HG02885 (cell line): ENCODE measurements around the gene PKD1L1.

Experiments used
- ATAC-seq: cut with Tn5 transposase; IDR thresholded peaks from one replicate; pipeline ENCODE4 v1.9.1; 2021; ENCODE audit warnings: mild to moderate bottlenecking; ENCODE audit not compliant: unreplicated experiment, poor library complexity

Gene PKD1L1

DNA sequence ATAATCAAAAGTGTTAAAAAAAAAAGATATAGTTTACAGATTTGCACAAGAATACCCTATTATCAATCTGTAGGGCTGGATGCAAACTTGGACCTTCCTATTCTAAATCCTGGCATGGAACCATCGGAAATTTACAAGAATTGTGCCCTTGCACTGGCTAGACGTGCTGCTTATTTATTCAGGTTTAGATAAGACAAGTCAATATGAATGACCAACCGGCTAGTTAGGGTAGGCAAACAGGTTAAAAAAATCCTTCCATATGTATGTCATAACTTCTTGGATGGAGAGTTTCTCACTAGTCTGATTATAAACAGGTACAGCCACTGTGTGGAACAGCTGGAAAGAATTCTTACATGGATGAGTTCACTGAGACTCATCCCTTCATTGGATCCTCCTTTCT is 41.4 kb downstream of the PKD1L1 start:
- ATAC-seq = no peak

DNA sequence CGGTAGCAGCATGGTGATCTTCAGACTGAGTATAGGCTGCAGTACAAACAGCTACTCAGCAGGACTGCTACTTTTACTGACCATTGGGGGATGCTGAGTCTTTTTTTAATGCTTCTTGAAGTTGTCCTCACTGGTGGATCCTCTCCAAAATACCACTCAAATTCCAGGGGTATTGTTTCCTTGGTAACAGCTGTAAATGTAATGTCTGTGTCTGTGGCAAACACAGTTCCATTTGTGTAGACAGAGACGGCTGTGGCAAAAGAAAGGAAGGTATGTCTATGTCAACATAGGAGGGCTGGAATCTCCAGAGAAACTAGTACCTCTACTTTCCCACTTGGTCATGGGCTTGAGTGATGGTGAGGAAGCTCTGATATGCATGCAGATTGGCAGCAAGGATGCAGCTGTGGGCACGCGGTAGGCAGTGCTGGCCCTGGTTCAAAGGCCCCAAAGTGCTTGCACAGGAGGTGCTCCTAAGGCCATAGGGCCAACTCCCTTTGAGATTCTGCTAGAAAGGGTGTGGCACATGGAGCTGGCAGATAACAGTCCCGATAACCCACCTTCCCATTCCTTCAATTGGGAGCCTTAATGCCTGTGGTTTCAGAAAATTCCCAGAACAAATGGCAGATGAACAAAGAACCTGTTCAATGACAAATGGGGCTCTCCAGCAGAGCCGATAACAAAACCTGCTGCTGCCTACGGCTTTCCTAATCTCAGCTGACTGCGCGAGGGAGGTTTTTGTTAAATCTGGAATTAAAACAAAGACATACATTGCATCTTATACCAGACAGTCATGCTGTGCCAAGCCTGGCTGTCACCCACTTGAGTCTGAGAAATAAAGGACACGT is 43.0 kb downstream of the PKD1L1 start:
- ATAC-seq = no peak

DNA sequence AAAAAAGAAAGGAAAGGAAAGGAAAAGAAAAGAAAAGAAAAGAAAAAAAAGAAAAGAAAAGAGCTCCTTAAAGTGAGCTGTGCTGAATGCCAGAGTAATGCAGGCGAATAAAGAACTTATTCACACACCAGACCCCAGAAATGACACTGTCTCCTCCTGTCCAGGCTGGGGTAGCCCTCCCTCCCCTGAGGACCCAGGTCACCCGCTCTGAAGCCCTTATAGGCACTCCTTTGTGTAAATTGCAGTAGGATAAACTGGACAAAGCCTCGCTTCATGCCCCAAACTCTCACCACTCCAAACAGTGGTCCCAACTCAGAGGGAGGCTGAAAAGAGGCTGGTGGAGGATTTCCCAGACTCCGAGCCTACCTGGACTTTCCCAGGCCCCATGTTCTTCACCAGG is 46.3 kb downstream of the PKD1L1 start:
- ATAC-seq = no peak

DNA sequence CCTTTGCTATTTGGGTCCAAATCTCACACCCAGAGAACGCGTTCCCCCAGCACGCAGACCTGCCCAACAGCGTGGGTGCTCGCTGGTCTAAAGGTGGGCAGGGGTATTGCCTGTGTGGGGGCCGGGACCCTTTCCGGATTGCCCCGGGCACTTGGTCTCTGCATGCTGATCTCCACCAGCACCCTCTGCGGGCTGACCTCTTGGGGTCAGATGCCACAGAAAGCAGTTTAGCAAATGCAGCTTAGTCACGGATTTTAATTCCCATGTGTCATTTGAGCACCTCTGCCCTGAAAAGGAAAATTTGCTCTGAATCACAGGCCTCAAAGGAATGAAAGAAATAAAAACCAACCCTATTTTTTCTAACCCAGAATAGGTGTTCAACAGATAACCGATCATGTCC is 46.7 kb downstream of the PKD1L1 start:
- no peak for ATAC-seq

DNA sequence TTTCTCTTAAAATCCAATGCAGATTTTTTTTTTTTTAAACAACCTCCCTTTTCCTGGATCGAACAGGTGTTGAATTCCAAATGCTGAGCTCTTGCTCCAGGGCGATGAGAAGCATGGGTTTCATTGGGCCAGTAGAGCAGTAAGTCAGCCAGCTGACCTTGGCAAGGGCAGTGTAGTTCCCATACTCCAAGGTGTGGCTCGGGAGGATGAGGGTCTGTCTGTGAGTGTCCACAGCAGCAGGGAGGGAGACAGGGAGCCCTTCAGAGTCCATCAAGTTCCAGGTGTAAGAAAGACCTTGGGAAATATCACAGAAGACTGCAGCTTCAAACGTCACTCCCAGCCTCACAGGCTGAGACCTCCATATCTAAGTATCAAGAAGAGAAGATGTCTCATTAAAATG is 50.4 kb downstream of the PKD1L1 start:
- no peak for ATAC-seq

DNA sequence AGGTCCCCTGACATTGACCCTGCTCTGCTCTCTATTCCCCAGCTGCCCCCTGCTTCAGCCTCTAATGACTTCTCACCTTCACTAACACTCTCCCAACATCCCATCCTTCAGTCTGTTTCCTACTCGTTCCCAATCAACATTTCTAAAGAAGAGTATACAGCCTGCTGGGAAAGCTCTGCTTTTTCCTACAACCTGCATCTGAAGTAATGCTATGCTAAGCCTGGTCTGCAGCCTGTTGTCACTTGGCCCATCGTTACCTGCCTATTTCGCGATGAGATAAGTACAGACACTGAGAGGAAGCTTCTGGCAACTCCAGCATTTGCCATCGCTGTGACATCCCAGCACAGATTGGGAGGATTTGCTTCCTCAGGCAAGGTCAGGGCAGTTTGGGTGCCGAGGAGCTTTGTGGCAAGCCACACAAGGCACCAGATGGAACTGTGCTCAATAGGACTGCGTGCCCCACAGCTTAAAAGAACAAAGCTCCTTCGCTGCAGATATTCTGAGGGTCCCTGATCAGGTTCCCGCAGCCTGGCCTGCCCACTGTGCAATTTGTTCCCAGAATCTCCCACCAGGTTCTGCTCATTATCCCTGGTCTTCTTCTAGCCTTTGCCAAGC is 51.4 kb downstream of the PKD1L1 start:
- ATAC-seq = no peak

DNA sequence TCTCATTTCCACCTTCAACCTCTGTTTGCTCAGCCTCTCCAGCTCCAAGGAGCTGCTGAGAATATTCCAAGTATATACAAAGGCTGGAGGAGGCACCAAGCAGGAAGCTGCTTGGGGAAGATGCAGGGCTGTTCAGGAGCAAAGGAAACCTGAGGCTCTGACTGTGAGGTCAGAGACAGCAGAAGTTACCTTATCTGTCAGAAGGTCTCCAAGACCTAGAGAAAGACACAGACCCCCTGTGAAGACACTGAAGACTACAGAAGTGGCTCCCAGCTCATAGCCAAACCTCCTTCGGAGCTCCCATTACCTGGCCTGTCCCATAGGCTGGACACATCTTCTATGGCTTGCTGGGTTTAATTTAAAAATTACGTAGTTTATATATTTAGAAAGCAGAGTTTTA is 53.2 kb downstream of the PKD1L1 start:
- ATAC-seq = no peak

DNA sequence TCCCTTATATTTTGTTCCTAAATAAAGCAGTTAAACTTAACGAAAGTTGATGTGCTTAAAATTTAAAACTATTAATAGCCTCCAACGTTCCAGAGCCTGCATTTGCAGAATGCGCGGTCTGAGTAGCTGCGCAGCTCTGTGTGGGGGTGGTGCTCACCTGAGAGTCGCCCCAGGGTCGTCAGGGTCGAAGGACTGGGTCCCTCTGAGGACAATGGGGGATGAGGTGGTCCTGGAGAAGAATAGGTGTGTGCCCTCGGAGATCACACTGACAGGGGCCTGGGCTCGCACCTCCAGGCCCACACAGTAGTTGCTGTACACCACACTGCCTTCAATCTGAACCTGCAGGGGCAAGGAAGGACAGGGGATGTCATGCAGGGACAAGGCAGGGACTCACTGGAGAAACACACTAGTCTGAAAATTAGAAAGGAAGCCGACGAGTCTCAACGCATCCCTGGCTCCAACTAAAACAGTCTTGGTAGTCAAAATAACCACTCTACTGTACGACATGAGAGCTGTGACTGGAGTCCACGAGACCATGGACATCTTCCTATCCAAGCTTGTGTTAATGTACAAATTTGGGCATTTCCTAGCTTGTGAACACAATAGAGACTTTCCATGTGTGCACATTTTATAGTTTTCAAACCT is 54.4 kb downstream of the PKD1L1 start:
- no peak for ATAC-seq

DNA sequence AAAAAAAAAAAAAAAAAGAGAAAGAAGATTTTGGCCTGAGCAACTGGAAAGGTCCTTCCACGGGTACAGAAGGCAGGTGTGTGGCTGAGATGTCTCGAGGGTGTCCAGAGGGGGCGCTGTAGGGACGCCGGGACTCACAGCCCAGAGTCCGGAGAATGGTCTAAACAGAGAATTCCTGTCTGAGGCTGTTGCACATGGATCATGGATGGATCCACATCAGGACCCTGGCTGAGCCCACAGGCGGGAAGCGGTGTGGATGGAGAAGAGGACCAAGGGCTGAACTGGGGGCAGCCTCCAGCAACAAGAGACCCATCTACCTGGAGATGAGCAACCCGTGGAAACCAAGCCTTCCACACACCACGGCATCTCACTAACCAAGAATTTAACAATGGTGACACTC is 55.0 kb downstream of the PKD1L1 start:
- no peak for ATAC-seq

DNA sequence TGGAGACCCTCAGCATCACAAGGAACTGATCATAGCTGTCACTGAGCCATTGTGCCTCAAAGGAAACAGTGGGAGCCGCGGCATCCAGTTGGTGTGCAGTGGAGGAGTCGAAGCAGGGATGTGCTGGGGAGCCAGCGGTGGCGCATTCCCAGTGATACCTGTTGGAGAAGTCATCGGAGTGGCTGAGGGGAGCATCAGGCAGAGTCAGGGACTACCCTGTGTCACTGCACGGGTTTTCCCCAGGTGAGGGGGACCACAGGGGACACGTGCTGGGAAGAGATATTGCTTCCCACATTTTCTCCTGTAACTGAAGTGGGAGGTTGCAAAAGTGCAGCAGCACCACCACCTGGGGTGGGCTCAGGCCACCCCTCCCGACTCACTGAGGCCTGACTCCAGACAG is 57.7 kb downstream of the PKD1L1 start:
- no peak for ATAC-seq

DNA sequence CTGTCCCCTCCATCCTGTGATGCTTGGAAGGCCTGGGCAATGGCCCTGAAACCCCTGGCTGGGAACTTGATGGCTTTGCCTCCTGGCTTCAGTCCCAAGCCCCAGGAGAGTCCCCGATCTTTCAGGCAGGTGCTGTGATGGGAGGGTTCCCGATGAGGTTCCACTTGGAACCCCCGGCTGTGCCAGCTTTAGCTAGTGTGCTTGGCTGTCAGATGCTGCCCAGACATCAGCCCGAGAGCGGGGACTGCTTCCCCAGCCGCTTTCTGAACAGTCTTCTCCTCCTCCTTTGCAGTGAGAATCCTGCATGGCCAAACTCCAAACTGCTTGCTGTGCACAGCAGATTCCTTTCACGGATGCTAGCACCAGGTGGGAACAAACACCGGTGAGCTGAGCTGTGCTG is 58.1 kb downstream of the PKD1L1 start:
- ATAC-seq = no peak

DNA sequence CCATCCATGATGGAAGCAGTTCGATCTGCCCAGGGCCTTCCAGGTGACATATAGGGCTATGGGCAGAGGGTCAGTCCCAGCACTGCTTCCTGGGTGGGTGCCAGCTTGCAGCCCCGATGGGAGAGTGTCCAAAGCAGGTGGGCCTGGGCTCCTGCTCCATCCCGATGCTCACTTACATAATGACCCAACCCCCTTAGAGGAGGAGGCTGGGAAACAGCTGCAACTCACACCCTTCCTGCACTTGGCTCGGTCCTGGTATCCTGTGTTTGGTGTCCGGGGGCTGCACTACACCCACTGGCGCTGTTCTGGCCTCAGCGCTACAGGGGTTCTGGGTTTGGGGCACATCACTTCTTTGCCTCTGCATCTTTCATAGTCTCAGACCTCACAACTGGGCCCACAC is 58.5 kb downstream of the PKD1L1 start:
- no peak for ATAC-seq

DNA sequence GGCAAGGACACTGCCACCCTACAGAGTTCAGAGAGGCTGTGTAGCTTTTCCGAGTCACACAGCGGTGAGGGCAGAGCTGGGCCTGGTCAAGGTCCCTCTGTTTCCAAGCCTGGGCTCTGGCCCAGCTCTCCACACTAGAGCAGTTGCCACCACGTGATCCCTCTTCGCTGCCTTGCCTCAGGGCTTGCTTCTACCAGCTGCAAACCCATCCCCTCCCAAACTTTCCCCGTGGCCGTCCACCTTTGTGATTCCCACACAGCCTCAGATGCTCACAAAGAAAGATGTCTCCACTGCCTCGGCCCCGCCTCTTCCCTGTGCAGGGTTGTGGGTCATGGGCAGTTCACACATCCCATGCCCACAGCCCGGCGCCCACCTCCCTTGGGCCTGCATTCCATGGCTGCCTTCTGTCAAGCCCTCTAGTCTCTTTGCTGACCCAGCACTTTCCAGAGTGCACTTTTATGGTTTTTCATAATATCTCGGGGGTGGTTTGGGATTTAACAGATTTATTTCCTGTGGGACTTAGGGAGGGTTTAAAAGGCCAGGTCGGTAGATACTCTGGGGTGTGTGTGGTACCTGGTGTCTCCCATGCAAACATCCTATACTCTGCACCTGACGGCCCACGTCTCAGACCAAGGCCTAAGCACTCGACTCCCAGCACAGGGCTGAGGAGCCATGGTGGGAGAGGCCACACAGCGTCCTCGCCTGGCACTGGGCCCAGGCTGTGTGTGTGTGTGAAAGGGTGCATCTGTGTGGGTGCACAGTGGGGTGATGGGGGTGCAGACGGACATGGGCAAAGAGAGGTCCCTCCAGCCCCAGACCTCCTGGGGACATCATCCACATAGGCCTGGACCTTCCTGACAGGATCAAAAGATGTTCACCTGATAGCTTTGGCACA is 59.6 kb downstream of the PKD1L1 start:
- ATAC-seq = no peak

DNA sequence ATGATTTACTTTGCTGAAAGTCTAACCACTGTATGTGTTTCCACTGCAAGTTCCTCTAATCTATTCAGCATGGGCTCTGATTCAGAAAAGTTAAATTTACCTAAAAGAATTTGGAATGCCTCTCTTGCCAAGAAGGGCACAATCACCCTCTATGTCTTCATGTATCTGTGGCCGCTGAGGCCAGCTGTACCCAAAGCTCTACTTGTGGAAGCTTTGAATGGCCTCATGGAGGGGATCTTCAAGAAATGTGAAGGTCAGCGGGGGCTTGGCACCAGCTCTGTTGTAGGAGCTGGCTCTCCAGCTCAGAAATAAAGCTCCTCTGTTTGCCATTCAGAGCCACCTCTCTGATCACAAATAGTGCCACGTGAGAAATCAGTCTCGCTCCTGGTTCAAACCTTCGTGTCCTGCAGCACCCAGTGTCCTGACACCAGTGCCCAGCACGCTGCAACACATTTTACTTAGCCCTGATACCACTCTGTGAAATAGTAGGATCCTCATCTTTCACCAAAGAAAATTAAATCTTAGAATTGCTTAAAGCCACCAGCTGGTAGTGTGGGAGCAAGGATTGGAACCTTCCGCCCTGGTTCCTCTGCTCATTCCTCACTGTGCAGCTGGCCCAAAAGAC is 61.1 kb downstream of the PKD1L1 start:
- no peak for ATAC-seq

DNA sequence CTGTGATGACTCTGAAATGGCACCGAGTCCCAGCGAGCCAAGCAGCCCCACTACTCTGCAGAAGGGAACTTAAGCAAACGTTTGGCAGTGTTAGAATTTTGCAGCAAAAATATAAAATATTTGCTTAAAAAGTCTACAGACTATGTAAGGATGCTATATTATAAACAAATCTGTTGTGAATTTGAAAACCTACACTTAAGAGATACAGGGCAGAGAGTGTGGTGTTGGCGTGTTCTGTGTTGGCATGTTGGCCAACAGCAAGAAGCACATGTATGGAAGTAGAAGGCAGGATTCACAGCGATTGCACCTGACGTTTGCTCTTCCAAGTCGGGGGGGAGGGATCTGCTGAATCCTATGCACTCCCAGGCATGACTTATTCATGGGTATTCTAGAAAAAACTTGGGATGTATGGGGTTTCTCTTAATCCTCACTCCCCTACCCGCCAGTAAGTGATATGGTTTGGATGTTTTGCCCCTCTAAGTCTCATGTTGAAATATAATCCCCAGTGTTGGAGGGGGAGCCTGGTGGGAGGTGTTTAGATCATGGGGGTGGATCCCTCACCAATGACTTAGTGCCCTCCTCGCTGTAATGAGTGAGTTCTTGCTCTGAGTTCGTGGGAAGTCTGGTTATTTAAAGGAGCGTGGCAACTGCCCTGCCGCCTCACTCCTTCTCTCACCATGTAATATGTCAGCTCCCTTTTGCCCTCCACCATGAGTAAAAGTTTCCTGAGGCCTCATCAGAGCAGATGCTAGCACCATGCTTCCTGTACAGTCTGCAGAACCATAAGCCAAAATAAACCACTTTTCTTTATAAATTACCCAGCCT is 62.1 kb downstream of the PKD1L1 start:
- no peak for ATAC-seq

DNA sequence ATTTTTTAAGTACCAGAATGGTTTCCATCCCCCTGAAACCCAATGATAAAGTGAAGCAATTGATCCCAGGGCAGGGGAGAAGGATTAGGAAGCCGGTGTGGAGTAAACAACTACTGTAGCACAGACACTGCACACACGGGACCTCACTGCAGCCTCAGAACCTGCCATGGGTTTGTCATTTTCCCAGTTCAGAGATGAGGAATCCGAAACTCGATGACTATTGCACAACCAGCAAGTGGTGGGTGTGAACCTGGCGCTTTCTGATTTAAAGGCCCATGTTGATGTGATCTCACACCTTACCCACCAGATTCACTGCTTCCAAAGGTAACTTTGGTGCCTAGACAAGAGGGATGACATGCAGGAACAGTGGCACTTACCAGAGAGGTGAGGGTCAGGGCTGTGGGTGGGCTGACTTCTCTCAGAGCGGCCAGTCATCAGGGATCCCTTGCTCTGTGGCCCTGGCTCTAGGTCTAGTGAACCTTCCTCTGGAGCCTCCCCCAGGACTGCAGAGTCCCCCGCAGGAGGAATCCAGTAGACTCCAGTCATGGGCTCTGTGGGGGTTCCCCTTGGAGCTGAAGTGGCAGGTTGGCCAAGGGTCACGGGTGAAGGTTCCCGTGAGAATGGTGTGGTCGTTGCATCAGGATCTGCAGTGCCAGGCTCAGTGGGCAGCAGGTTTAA is 62.8 kb downstream of the PKD1L1 start:
- no peak for ATAC-seq

DNA sequence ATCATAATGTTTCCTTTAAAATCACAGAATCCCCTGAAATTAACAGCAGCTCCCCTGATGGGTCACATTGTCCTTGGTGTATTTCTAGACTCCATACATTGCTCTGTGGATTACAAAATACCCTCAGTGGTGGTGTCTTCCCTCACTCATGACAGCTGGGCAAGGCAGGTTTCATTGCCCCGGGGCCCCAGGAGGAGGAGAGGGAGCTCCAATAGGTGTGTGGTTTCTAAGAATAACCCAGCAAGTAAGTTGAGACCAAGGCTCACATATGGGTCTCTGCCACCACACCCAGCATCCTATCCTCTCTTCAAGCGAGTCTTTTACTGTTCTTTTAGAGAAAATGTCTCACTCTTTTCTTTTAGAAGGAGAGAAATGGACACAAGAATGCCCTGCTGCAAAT is 63.6 kb downstream of the PKD1L1 start:
- ATAC-seq = no peak

DNA sequence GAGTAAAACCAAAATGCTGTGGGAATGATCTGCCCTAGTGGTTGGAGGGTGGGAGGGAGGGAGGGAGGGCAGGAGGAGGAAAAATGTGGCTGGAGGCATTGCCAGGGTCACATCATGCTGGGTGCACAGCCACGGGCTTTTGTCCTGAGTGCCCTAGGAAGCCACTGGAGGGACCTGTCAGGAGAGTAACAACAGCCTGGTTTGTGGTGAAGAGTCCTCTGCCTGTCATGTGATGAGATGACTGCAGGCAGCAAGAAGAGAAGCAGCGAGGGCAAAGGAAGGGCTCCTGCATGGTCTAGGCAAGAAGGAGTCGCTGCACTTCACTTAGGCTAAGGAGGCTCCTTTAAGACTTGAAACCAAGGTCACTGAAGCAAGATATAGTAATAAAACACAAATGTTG is 65.6 kb downstream of the PKD1L1 start:
- no peak for ATAC-seq

DNA sequence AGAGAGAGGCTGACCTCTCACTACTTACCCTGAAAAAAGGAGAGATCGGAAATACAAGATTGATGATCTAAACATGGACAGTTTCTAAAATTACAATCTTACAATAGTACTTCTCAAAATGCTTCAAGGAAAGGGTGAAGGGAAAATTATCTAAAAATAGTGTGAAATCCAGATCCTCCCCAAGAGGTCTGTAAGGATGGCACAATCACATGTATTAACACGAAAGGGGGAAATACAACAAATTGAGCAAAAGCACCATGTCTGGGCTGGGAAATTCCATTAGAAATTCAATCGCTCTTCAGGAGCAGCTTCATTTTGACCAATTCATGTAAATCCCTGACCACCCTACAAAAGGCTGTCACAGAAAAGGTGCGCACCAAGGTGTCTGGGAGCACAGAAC is 67.0 kb downstream of the PKD1L1 start:
- no peak for ATAC-seq
